ENCODE measurements around the gene STON2. TPM values are rescaled to one million over a fixed set of nuclear protein-coding genes. Genes with fewer than 3 reads are reported as not detected.

The STON2 gene
- total and polyA plus RNA-seq, 2 of the 13 experiments (the other 11 are each of a cell fraction or from before 2014, with no cell fraction given): 2.1 to 11.0 TPM

DNA sequence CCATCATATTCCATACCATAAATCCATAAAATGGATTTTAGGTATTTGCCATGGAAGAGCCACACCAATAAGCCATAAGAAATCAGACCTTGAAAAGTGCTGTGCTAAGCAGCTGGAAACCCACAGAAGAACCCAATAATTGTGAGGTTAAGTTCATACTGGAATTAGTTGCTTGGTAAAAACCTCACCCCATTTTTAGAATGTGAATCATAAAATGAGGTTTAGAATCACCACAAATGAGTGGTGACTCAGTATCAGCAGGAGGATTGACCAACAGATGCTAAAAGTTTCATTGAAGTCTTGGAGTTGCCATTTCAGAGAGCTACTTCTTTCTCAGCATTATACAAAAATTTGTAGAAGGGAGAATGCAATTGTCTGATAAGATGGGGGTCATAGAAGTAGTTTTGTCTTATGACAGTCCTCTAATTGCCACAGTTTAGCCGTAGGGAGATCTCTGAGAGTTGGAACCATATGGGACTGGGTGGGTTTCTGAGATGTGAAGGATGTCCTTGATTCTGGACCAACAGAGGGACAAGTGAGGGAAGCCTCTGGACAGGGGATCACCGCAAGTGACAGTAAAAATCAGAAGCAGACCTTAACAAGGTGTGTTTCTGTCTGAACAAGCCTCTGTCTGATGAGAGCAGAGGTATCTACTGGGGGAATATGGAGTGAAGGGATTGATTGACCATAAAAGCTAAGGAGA, 1.4 kb upstream of the STON2 start:
- WGBS (ENCODE audit: low lambda C conversion rate): 90% methylated on average over 2 of the region's 2 CpGs
- in situ Hi-C loops (cut with HindIII; ENCODE audit: extremely low pct_ligation_motif_present, low pct_unique_long_range_greater_than_20kb) (no loop called here), intact Hi-C loops (cut with micrococcal nuclease; ENCODE audit: unreplicated experiment) (no loop called here)
- ChIA-PET POLR2A (no interaction called here), CTCF (ENCODE audit: low intra/inter-chr PET ratio, low total read pairs) (no interaction called here)
- H3K9ac ChIP-seq (ENCODE audit: insufficient read depth, low read depth, low read length): no peak overlapping the region
- ATAC-seq: no peak
- no peak overlapping the region for H3K27ac ChIP-seq (ENCODE audit: extremely low read length, insufficient read depth, low read length)
- H3K27me3 ChIP-seq (ENCODE audit: control insufficient read depth in 1 of 2, insufficient read depth in 2 of 2, low read length in 2 of 2): no peaks in the 10 kb centered on the region
- no peaks in the 10 kb centered on the region for H3K9me3 ChIP-seq (ENCODE audit: low read length)
- no peak overlapping the region for H3K4me2 ChIP-seq (ENCODE audit: low read depth, low read length)
- no peaks in the 10 kb centered on the region for H3K79me2 ChIP-seq (ENCODE audit: insufficient read depth, low read length)
- 0 out of 2 replicates have a peak, but pooled peaks cover 6% of the 10 kb centered on the region for H3K4me1 ChIP-seq (ENCODE audit: insufficient read depth, low read length)
- peaks cover 2 to 8% of the 10 kb centered on the region in 2 experiments; a peak in 2 of 5 replicates for H3K36me3 ChIP-seq (replicated peaks in 1 of 2; ENCODE audit: control insufficient read depth in 1 of 2, insufficient read depth in 2 of 2, low read length in 2 of 2)
- BruUV-seq (replicated peaks): no TSS peak
- TF ChIP-seq MAFK (conservative IDR thresholded peaks at IDR 0.05 in 1 of 2, IDR thresholded peaks at IDR 0.05 in 1 of 2; ENCODE audit: low read length in 2 of 2): peak; percentile 3 to 19; a peak in 1 of 4 replicates
- TF ChIP-seq, protein P1, sequence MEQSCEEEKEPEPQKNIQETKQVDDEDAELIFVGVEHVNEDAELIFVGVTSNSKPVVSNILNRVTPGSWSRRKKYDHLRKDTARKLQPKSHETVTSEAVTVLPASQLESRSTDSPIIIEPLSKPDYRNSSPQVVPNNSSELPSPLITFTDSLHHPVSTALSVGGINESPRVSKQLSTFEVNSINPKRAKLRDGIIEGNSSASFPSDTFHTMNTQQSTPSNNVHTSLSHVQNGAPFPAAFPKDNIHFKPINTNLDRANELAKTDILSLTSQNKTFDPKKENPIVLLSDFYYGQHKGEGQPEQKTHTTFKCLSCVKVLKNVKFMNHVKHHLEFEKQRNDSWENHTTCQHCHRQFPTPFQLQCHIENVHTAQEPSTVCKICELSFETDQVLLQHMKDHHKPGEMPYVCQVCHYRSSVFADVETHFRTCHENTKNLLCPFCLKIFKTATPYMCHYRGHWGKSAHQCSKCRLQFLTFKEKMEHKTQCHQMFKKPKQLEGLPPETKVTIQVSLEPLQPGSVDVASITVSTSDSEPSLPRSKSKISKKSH (CRISPR knock-in tag; IDR thresholded peaks at IDR 0.05; ENCODE audit: borderline replicate concordance): no peak
- H2AFZ ChIP-seq (ENCODE audit: low read length): no peak overlapping the region
- H4K20me1 ChIP-seq (ENCODE audit: insufficient read depth, low read length): no peaks in the 10 kb centered on the region
- no peak for FAIRE-seq
- DNase-seq (ENCODE audit: low spot score): no peak
- no peak overlapping the region for H3K4me3 ChIP-seq (replicated peaks in 1 of 3; ENCODE audit: insufficient read depth in 1 of 3, low read depth in 2 of 3, low read length in 3 of 3)

DNA sequence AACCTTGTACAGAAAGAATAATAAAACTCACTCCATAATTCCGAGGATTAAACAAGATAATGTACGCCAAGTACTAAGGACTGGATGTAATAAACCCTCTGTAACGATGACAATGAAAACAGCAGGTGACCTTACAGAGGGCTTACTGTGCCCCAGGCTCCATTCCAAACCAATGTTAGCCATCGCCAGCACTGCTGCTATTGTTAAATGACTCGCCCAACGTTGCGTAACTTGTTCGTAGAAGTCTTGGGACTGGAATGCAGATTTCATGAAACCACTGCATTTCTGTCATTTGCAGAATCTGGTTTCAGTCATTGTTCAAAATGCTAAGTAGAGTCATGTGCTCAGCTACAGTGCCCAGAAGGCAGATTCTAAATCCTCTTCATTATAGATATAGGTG, 728 bp upstream of the STON2 start:
- DNase-seq (ENCODE audit: low spot score): no peak
- H3K79me2 ChIP-seq (ENCODE audit: insufficient read depth, low read length): no peaks in the 10 kb centered on the region
- no TSS peak for BruUV-seq (replicated peaks)
- WGBS (ENCODE audit: low lambda C conversion rate): 81% methylated on average over 8 of the region's 8 CpGs
- no peaks in the 10 kb centered on the region for H3K27me3 ChIP-seq (ENCODE audit: control insufficient read depth in 1 of 2, insufficient read depth in 2 of 2, low read length in 2 of 2)
- no peak for FAIRE-seq
- H4K20me1 ChIP-seq (ENCODE audit: insufficient read depth, low read length): no peaks in the 10 kb centered on the region
- intact Hi-C loops (cut with micrococcal nuclease; ENCODE audit: unreplicated experiment): no loop called here
- H3K36me3 ChIP-seq (replicated peaks in 1 of 2; ENCODE audit: control insufficient read depth in 1 of 2, insufficient read depth in 2 of 2, low read length in 2 of 2): peaks cover 2 to 8% of the 10 kb centered on the region in 2 experiments; a peak in 2 of 5 replicates
- 0 out of 2 replicates have a peak, but pooled peaks cover 2% of the 10 kb centered on the region for H3K4me1 ChIP-seq (ENCODE audit: insufficient read depth, low read length)
- no peak for TF ChIP-seq ZNF160 (CRISPR knock-in tag; IDR thresholded peaks at IDR 0.05)
- no peak for TF ChIP-seq RELA (CRISPR knock-in tag; IDR thresholded peaks at IDR 0.05)
- TF ChIP-seq, protein P2, sequence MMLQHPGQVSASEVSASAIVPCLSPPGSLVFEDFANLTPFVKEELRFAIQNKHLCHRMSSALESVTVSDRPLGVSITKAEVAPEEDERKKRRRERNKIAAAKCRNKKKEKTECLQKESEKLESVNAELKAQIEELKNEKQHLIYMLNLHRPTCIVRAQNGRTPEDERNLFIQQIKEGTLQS (CRISPR knock-in tag; IDR thresholded peaks at IDR 0.05): no peak
- ChIA-PET CTCF (ENCODE audit: low intra/inter-chr PET ratio, low total read pairs) (no interaction called here), POLR2A (no interaction called here)
- ATAC-seq: no peak
- H3K4me3 ChIP-seq (replicated peaks in 1 of 3; ENCODE audit: insufficient read depth in 1 of 3, low read depth in 2 of 3, low read length in 3 of 3): no peak overlapping the region
- H3K27ac ChIP-seq (ENCODE audit: extremely low read length, insufficient read depth, low read length): no peak overlapping the region
- in situ Hi-C loops (cut with HindIII; ENCODE audit: extremely low pct_ligation_motif_present, low pct_unique_long_range_greater_than_20kb): no loop called here
- H3K9me3 ChIP-seq (ENCODE audit: low read length): no peaks in the 10 kb centered on the region
- no peak overlapping the region for H3K9ac ChIP-seq (ENCODE audit: insufficient read depth, low read depth, low read length)
- no peak overlapping the region for H2AFZ ChIP-seq (ENCODE audit: low read length)
- H3K4me2 ChIP-seq (ENCODE audit: low read depth, low read length): no peak overlapping the region
